GM19324 (cell line): ENCODE measurements around the gene RNF13.
"Not testable (repeated sequence)": the region's sequence is repeated elsewhere in the genome, so short reads cannot be mapped to it uniquely, and the experiment has no call there.

Experiments
- ATAC-seq: cut with Tn5 transposase; IDR thresholded peaks from one replicate; pipeline ENCODE4 v1.9.1; 2021; ENCODE audit warnings: mild to moderate bottlenecking, moderate library complexity; ENCODE audit not compliant: unreplicated experiment, low FRiP score

The RNF13 gene

DNA sequence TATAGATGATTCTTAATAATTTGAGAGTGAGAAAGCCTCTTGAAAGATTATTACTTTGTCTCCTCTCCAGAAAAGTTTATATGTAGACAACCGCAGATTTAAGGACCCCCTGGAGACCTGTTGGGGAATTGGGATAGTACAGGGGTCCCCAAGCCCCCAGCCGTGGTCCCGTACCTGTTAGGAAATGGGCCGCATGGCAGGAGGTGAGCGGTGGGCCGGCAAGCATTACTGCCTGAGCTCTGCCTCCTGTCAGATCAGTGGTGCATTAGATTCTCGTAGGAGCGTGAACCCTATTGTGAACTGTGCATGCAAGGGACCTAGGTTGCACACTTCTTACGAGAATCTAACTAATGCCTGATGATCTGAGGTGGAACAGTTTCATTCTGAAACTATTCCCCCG, 79.4 kb downstream of the RNF13 start:
- no peak for ATAC-seq

DNA sequence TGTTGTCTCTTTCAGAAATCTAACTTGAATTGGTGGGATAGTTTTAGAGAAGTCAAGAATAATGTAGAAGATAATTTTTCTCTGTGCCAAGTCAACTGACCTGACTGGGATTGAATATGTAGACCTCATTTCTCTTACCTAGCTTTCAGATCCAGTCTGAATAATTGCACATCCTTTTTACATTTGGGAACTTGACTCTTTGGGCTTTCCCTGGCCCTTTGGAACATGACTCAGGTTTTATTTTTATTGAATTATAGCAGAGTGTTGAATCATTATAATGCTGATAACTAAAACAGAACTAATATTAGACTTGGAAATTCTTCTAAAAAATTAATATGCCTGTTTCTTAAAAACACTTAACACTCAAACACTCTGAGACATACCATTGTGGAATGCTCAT, 81.2 kb downstream of the RNF13 start:
- ATAC-seq = no peak

DNA sequence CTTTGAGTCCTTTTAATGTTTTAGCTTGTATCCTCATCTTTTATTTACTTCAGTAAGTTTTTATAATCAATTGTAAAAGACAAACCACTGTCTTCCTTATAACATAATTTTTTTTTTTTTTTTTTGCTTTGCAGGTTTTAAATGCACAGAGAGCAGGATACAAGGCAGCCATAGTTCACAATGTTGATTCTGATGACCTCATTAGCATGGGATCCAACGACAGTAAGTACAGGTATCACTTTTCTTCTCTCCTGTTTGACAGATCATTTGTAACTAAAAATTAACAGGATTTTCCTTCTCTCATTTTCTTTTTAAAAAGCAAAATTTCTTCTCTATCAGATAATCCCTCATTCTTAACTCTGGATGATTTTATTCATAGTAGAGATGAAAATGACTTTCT, 82.3 kb downstream of the RNF13 start:
- ATAC-seq = no peak

DNA sequence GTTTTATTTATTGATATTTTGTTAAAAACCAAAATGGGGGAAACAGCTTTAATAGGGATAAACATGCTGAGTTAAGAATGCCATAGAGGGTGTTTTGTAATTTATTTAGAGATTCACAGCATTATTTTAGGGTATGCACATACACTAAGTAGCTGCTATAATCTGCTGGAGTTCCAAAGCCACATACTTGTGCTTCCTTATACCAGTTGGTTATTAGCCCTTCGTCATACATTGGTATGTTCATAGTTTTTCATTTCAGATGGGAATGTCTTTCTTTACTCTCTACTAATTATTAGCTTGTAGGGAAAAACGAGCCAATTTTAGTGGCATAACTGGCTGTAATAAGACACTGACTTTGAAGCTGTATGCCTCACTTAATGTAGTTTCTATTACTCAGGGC, 82.8 kb downstream of the RNF13 start:
- ATAC-seq = no peak

DNA sequence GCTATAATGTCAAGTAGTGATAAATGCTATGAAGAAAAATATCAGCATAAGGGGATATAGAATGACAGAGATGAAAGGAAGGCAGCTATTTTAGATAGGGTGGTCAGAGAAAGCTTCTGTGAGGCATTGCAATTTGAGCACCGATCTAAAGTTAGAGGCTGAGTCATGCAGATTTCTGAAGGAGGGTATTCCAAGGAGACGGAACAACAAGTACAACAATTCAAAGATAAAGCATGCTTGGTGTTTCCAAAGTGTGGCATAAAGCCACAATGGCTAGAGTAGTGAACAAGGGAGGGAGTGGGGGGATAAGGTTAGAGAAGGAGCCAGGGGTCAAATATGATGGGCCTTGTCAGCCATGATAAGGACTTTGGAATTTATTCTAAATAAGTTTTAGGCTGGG, 85.8 kb downstream of the RNF13 start:
- no peak for ATAC-seq

DNA sequence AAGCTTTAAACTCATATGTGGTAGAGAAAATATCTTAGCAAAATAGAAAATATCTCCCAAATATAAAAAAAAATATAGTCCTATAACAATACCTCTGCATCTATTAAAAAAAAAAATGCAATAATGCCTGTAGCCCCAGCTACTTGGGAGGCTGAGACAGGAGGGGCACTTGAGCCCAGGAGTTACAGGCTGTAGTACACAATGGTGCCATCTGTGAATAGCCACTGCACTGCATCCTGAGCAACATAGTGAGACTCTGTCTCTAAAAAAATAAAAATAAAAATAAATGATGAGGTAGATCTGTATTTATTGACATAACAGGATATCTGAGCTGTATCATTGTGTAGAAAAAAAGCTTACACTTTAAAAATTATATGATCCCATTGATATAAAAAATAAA, 87.3 kb downstream of the RNF13 start:
- no peak for ATAC-seq

DNA sequence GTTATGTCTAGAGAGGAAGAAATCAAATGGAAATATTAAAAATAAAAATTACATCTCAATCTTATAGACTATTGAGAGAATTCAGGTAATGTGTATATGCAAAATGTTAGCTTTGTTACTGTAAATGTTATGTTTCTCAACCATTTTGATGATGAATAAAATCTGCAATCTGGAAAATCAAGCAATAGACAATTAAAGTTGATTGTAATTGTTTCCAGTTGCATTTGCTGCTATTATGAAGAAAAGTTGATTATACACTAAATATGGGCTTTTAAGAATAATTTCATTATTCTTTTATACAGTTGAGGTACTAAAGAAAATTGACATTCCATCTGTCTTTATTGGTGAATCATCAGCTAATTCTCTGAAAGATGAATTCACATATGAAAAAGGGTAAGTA, 88.8 kb downstream of the RNF13 start:
- ATAC-seq = no peak

DNA sequence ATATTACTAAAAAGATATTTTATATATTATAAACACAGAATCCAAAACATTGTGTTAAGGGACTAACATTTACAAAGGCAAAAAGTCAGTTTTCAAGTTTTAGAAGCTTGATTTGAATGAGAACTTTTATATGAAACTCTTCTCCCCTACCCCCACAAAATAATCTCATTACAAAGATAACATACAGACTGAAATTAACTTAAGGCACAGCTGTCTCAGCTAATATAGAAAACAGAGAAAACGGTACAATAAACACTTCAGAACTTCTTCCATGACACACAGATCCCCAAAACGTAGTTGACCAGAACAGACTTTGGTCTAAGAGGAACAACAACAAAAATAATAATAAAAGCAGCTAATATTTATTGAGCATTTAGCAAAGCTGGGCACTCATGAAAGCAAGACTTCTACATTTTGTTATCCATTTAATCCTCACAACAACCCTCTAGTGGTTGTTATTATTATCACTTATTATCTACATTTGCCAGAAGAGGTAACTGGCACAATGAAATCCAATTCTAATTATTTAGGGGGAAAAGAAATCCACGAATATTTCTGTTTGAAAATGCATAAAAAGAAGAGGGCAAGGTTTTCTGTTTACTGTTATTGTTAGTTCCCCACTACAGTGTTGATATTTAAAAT, 89.6 kb downstream of the RNF13 start:
- no peak for ATAC-seq

DNA sequence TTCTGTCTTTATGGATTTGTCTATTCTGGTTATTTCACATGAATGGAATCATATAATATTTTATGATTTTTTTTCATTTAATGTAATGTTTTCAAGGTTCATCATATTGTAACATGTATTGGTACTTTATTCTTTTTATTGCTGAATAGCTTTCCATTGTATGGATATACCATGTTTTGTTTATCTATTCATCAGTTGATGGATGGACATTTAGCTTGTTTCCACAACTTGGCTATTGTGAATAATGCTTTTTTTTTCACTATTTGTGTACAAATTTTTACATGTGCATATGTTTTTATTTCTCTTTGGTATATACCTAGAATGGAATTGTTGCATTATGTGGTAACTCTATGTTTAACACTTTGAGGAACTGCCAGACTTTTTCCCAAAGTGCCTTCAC, 93.0 kb downstream of the RNF13 start:
- no peak for ATAC-seq

DNA sequence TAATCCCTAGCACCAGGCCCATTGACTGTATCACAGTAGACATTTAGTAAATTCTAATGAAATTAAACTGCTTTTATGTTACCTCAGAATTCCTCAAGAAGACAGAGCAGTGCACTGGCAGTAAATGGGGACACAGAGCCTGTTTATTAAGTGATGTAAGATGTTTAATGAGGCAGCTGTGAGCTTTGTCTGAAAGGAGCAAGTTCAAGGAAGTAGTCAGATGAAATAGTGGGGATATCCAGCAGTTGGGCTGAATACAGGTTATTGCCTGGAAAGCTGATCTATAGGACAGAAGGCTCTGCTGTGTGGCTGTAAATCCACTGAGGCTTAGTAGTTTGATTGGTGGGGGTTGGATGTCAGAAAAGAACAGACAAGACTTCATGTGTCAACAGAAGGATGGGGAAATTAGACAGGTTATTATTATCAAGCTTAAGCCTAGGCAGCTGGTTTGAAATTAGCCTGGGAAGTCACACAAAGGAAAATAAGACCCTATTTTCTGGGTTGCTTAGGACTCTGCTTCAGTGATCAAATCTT, 95.5 kb downstream of the RNF13 start:
- ATAC-seq = no peak

DNA sequence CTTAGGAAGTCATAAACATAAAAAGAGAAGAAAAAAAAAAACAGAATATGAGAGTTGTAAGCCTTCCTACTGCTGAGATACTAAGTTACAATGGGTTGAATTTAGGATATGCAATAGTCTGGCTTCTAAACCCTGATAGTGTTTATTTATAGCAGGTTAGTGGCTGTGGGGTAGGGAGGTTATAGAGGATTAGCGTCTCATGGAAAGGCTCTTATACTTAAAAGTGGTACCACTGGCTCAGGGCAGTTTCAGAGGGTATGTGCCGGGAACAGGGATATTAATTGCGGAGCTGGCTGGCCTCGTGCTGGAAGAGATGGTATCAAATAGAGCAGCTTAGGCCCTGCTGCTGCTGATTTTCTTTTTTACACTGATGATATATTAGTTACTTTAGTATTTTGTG, 96.9 kb downstream of the RNF13 start:
- no peak for ATAC-seq

DNA sequence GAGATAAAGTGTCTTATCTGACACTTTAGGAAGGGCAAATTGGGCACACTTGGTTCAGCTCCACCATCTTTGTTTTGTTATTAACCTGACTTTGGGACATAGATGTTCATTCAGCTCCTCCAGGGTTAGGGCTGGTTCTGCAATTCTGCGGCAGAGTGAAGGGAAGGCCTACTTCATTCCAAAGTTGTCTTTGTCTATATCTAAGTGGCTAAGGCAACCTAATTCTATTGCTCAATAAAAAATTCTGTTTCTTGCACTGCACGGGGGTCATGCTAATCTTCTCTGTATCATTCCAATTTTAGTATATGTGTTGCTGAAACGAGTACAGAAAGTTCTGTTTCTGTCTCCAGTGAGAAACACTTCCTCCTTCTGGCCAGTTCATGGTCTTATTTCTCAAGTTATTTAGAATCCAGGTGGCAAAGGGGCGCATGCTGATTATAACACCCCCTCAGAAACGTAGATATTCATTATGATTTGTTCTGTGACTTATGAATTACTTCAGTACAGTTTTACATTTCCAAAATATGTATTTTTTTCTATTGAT, 104.2 kb downstream of the RNF13 start:
- no peak for ATAC-seq

DNA sequence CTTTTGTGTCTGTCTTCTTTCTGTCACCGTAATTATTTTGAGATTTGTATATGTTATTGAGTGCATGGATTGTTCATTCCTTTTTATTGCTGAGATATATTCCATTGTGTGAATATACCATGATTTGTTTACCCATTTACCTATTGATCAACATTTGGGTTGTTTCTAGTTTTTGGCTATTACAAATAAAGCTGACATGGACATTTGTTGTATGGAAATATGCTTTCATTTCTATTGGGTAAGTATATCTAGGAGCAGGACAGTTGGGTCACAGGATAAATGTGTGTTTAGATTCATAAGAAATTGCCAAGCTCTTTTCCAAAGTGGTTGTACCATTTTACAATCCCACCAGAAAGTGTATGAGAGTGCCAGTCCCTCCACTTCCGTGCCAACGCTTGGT, 106.5 kb downstream of the RNF13 start:
- ATAC-seq = no peak

DNA sequence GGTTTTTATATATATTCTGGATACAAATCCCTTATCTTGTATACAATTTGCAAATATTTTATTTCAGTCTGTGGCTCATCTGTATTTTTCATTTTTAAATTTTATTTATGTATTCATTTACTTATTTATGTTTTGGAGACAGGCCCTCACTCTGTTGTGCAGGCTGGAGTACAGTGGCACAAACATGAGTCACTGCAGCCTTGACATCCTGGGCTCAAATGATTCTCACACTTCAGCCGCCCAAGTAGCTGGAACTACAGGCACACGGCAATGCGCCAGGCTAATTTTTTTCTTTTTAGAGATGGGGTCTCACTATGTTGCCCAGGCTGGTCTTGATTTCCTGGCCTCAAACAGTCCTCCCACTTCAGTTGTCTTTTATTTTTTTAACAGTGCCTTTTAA, 107.1 kb downstream of the RNF13 start:
- no peak for ATAC-seq

DNA sequence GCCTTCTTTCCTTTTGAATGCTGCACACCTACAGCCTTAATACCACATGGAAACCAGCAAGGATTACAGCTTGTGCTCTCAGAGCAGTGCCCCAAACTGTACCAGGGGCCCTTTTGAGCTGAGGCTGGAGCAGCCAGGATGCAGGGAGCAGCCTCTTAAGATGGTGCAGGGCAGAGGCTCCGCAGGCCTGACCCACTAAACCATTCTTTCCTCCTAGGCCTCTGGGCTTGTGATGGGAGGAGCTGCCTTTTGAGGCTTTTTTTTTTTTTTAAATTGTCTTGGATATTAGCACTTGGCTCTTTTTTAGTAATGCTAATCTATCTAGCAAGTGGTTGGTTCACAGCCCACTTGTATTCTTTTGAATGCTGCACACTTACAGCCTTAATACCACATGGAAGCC, 120.0 kb downstream of the RNF13 start:
- ATAC-seq = no peak

DNA sequence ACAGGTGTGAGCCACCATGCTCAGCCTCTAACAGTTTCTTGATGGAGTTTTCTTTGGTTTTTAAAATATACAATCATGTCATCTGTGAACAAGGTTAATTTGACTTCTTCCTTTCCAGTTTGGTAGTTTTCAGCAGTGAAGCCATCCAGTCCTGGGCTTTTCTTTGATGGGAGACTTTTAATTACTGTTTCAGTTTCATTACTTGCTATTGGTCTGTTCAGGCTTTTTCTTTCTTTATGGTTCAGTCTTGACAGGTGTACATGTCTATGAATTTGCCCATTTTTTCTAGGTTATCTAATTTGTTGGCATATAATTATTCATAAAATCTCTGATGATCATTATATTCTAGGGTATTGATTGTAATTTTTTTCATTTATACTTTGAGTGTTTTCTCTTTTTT, 120.8 kb downstream of the RNF13 start:
- ATAC-seq = no peak

DNA sequence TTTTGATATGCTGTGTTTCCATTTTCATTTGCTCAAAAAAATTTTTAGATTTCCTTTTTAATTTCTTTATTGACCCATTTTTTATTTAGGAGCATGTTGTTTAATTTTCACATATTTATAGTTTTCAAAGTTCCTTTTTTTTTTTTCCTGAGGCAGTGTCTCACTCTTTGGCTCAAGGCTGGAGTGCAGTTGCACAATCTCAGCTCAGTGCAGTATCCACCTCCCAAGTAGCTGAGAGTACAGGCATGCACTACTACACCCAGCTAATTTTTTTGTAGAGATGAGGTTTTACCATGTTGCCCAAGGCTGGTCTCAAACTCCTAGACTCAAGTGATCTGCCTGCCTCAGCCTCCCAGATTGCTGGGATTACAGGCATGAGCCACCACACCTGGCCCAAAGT, 121.5 kb downstream of the RNF13 start:
- ATAC-seq = no peak

DNA sequence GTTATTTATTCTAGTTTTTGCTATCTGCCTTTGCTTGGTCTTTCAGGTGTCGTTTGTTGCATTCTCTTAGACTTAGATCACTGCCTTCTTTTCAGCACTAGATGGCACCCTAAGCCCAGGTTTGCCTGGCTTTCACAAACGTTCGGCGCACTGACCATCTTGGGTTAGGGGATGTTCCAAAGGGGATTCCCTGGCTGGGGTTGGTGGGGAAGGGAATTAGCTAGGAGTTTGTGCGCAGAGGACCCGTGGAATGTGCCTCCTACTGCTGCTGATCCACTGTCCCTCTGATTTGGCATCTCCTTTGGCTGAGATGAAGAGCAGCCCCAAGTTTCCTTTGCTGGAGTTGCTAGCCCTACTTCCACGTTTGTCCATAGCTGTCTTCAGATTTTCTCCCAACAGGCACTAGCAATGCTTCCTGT, 123.8 kb downstream of the RNF13 start:
- ATAC-seq = no peak

DNA sequence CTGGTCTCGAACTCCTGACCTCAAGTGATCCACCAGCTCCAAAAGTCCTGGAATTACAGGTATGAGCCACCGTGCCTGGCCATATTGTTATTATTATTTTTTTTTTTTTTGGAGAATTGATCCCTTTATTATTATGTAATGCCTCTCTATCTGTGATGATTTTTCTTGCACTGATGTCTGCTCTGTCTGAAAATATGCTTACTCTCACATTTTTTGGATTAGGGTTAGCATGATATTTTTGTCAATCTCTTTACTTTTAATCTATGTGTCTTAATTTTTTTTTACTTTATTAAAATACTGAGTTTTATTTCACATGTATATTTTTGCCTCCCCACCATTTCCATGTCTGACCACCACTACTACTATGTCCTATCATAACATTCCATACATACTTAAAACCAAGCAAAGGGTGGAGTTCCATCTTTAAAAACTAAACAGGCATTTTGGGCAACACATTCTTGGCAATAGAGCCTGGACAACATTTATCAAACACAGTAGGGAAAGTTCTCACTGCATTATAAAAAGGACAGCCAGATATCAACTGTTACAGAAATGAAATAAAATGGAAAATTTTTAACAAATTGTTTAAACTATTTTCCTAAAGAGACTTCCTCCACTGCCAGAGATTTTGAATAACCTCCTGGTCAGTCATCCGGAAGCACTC, 125.5 kb downstream of the RNF13 start:
- not testable (repeated sequence) for ATAC-seq

DNA sequence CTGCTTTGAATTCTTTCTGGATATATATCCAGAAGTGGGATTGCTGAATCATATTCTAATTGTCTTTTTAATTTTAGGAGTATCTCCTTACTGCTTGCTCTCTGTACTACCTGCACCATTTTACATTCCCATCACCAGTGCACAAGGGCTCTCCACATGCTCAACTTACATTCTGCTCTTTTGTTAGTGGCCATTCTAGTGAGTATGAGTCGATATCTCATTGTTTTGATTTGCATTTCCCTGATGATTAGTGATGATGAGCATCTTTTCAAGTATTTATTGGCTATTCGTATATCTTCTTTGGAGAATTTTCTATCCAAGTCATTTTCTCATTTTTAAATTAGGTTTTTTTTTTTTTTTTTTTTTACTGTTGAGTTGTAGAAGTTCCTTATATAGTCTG, 128.2 kb downstream of the RNF13 start:
- ATAC-seq = no peak

DNA sequence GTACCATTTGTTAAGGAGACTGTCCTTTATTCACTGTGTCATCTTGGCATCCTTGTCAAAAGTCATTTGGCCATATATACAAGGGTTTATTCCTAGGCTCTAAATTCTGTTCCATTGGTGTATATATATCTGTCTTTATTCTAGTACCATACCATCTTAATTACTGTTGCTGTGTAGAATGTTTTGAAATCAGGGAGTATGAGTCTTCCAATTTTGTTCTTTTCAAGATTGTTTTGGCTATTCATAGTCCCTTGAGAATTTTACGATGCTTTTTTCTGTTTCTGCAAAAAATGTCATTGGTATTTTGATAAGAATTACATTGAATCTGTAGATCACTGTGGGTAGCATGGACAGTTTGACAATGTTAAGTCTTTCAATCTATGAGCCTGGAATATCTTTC, 128.9 kb downstream of the RNF13 start:
- no peak for ATAC-seq

DNA sequence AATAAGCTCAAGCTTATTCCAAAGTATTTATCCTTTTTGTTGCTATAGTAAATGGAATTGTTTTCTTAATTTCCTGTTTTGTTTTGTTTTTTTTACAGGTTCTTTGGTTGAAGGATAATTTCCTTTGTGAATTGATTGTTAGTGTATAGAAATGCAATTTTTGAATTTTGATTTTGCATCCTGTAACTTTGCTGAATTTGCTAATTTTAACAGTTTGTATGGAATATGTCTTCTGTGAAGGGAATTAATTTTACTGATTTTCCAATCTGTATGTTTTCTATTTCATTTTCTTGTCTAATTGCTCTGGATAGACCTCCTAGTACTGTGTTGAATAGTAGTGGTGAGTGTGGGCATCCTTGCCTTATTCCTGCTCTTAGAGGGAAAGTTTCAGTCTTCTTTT, 129.4 kb downstream of the RNF13 start:
- ATAC-seq = no peak
